Tibial nerve (tissue), 4 donors: ENCODE results near the gene LAMB2. TPM values are rescaled to one million over a fixed set of nuclear protein-coding genes. Genes with fewer than 3 reads are reported as not detected.

Experiments used
- DNase-seq, 2 donors: peaks; one replicate each; pipeline ENCODE4 v3.0.0-alpha.2; 2019; ENCODE audit warnings: low spot score in 2 of 2
- H3K27ac ChIP-seq, 4 donors: fragments of 200-600 bp; sonication (generic) in 3 of 4; one replicate each; pipeline ENCODE4 v1.5.1; 2017 to 2019; ENCODE audit warnings: mild to moderate bottlenecking in 1 of 4
- H3K27me3 ChIP-seq, 2 donors: fragments of 200-600 bp; sonication (generic) in 1 of 2; one replicate each; pipeline versions ENCODE4 v1.5.1 to v1.6.0; 2017 to 2019
- H3K36me3 ChIP-seq, 3 donors: fragments of 200-600 bp; sonication (generic); one replicate each; pipeline ENCODE4 v1.5.1; 2018 to 2019
- H3K4me1 ChIP-seq, 4 donors: fragments of 200-600 bp; sonication (generic) in 3 of 4; one replicate each; pipeline ENCODE4 v1.5.1; 2017 to 2019
- H3K4me3 ChIP-seq, 4 donors: fragments of 200-600 bp; sonication (generic) in 3 of 4; one replicate each; pipeline ENCODE4 v1.5.1; 2017 to 2019; ENCODE audit warnings: mild to moderate bottlenecking in 1 of 4, moderate library complexity in 1 of 4
- H3K9me3 ChIP-seq, 4 donors: fragments of 200-600 bp; sonication (generic) in 3 of 4; one replicate each; pipeline ENCODE4 v1.5.1; 2017 to 2019
- CTCF ChIP-seq, 5 experiments: fragments of 200-600 bp in 3 of 5; fragments of 450-650 bp in 2 of 5; sonication (generic) in 3 of 5; IDR thresholded peaks; one replicate each; pipeline ENCODE4 v1.5.1; 2016 to 2019; ENCODE audit warnings: antibody characterized with exemption in 5 of 5, mild to moderate bottlenecking in 3 of 5, moderate library complexity in 2 of 5
- EP300 ChIP-seq, 2 donors: sonication (generic); formaldehyde crosslinking; IDR thresholded peaks; one replicate each; pipeline ENCODE4 v1.6.1; 2017; ENCODE audit warnings: antibody characterized with exemption in 2 of 2, mild to moderate bottlenecking in 1 of 2
- POLR2A ChIP-seq, 2 donors: fragments of 450-650 bp; IDR thresholded peaks; one replicate each; pipeline ENCODE4 v1.6.1; 2017; ENCODE audit warnings: antibody characterized with exemption in 2 of 2, mild to moderate bottlenecking in 2 of 2, moderate library complexity in 2 of 2
- WGBS, 2 donors: methylation state at CpG; one replicate each; pipeline ENCODE4 v1.1.5; 2018; 5-methylcytosine and 5-hydroxymethylcytosine counted together
- total RNA-seq, 4 donors: library from RNA; depleted of rRNA; stranded (reverse); fragments of >200 nt; gene quantifications; one replicate each; pipeline ENCODE4 v1.1.0, GENCODE V29; 2016

Gene LAMB2
- total RNA-seq, 4 donors from 2014 or later = 589 to 844 (median 649) TPM

- H3K36me3 ChIP-seq = peaks cover 0 to 16% (median 0%) of the 10 kb centered on the region in 3 donors
- peaks cover 0 to 40% (median 14%) of the 10 kb centered on the region in 4 donors for H3K4me1 ChIP-seq
- TF ChIP-seq CTCF (IDR thresholded peaks at IDR 0.05) (no peak), POLR2A (IDR thresholded peaks at IDR 0.05) (no peak)
- no peaks in the 10 kb centered on the region for H3K9me3 ChIP-seq
- no peaks in the 10 kb centered on the region for H3K27me3 ChIP-seq
- no peak overlapping the region for H3K4me3 ChIP-seq
- DNase-seq = no peak
- H3K27ac ChIP-seq = peak overlapping the region in 2 of 4 donors; percentile 91 to 95
- 27 to 34% methylated on average over 2 to 3 of the region's 3 CpGs for WGBS, 2 donors
These were observed 1.8 kb upstream of the LAMB2 start for GRCh38 chr3:49134471-49135265.

- DNase-seq = peak; percentile 74 to 83
- TF ChIP-seq EP300 (IDR thresholded peaks at IDR 0.05) (peak in 1 of 2 donors; percentile 68), CTCF (IDR thresholded peaks at IDR 0.05) (peak in 1 of 5 experiments; percentile 29), POLR2A (IDR thresholded peaks at IDR 0.05) (peak in 1 of 2 donors; percentile 20)
- H3K4me1 ChIP-seq = peaks cover 0 to 45% (median 14%) of the 10 kb centered on the region in 4 donors
- H3K27me3 ChIP-seq = no peaks in the 10 kb centered on the region
- H3K36me3 ChIP-seq = peaks cover 0 to 29% (median 0%) of the 10 kb centered on the region in 3 donors
- H3K4me3 ChIP-seq = peak overlapping the region; percentile 52 to 89 (median 65)
- 4 to 5% methylated on average over 25 to 30 of the region's 30 CpGs for WGBS, 2 donors
- H3K27ac ChIP-seq = peak overlapping the region; percentile 64 to 95 (median 88)
- no peaks in the 10 kb centered on the region for H3K9me3 ChIP-seq
These were observed 539 bp upstream of the LAMB2 start for GRCh38 chr3:49133226-49133951.

GRCh38 chr3:49132073-49132436 lies 795 bp downstream of the LAMB2 start:
- peaks cover 0 to 45% (median 14%) of the 10 kb centered on the region in 4 donors for H3K4me1 ChIP-seq

GRCh38 chr3:49131576-49131975 lies 1.3 kb downstream of the LAMB2 start:
- no peaks in the 10 kb centered on the region for H3K27me3 ChIP-seq
- H3K27ac ChIP-seq = peak overlapping the region in 3 of 4 donors; percentile 84 to 95 (median 91)
- H3K9me3 ChIP-seq = no peaks in the 10 kb centered on the region
- DNase-seq = no peak
- H3K4me3 ChIP-seq = peak overlapping the region; percentile 52 to 89 (median 65)
- H3K4me1 ChIP-seq = peaks cover 0 to 45% (median 14%) of the 10 kb centered on the region in 4 donors
- no peak for TF ChIP-seq EP300 (IDR thresholded peaks at IDR 0.05)
- no peak for TF ChIP-seq CTCF (IDR thresholded peaks at IDR 0.05)
- WGBS, 2 donors = 76 to 88% methylated on average over 5 to 6 of the region's 6 CpGs
- H3K36me3 ChIP-seq = peaks cover 0 to 47% (median 0%) of the 10 kb centered on the region in 3 donors

More at GRCh38 chr3:49132073-49132436, 795 bp downstream of the LAMB2 start:
- Histone ChIP-seq H3K27ac (peak overlapping the region; percentile 64 to 95 (median 88)), H3K27me3 (no peaks in the 10 kb centered on the region), H3K4me3 (peak overlapping the region; percentile 52 to 89 (median 65)), H3K36me3 (peaks cover 0 to 42% (median 0%) of the 10 kb centered on the region in 3 donors), H3K9me3 (no peaks in the 10 kb centered on the region)
- 27 to 33% methylated on average over 8 to 9 of the region's 9 CpGs for WGBS, 2 donors
- no peak for DNase-seq
- TF ChIP-seq POLR2A (IDR thresholded peaks at IDR 0.05) (no peak), CTCF (IDR thresholded peaks at IDR 0.05) (no peak), EP300 (IDR thresholded peaks at IDR 0.05) (no peak)
